PC-9 (cell line): ENCODE results near the gene RGS3. TPM values are rescaled to one million over a fixed set of nuclear protein-coding genes. Genes with fewer than 3 reads are reported as not detected.

Source experiments
- BruUV-seq: library from RNA; stranded (reverse); fragments of 400-500 nt; replicated peaks from 2 replicates; lab custom pipeline; 2021; lab: Mats Ljungman, UMichigan
- CTCF ChIA-PET: fragments of 300-600 bp; sonication (Branson Sonifier 250); formaldehyde crosslinking; loops from one replicate; lab custom pipeline; 2022; ENCODE audit warnings: antibody characterized with exemption; lab: Charles Lee
- POLR2A ChIA-PET: fragments of 300-600 bp; sonication (Branson Sonifier 250); formaldehyde crosslinking; loops from one replicate; lab custom pipeline; 2022; ENCODE audit warnings: antibody characterized with exemption; ENCODE audit not compliant: unreplicated experiment; lab: Charles Lee
- DNase-seq, 2 experiments: peaks; one replicate each; pipeline versions ENCODE4 v3.0.0 to v3.0.0-alpha.2; 2015 to 2022; ENCODE audit warnings: mixed read lengths in 1 of 2
- H2AFZ ChIP-seq: fragments of 200-600 bp; sonication (generic); 2 replicates; pipeline ENCODE4 v1.8.1; 2017; ENCODE audit warnings: antibody characterized with exemption
- H3F3A ChIP-seq: fragments of 200-600 bp; sonication (generic); 2 replicates; pipeline ENCODE4 v1.8.1; 2017; ENCODE audit warnings: antibody characterized with exemption, mild to moderate bottlenecking, low read depth; ENCODE audit not compliant: insufficient read depth
- H3K27ac ChIP-seq: fragments of 200-600 bp; sonication (generic); 2 replicates; pipeline ENCODE4 v1.6.1; 2016; ENCODE audit warnings: mixed run types
- H3K27me3 ChIP-seq: fragments of 200-600 bp; sonication (generic); 2 replicates; pipeline ENCODE4 v1.6.1; 2016; ENCODE audit warnings: low read depth, mixed run types; ENCODE audit not compliant: insufficient read depth
- H3K36me3 ChIP-seq: fragments of 200-600 bp; sonication (generic); 2 replicates; pipeline ENCODE4 v1.6.1; 2016; ENCODE audit warnings: low read depth, mixed run types
- H3K4me1 ChIP-seq: fragments of 200-600 bp; sonication (generic); replicated peaks from 2 replicates; pipeline ENCODE4 v1.6.1; 2016; ENCODE audit warnings: mixed run types; ENCODE audit not compliant: insufficient read depth
- H3K4me2 ChIP-seq: fragments of 200-600 bp; sonication (generic); 2 replicates; pipeline ENCODE4 v1.6.1; 2017; ENCODE audit warnings: mixed run types
- H3K4me3 ChIP-seq: fragments of 200-600 bp; sonication (generic); 2 replicates; pipeline ENCODE4 v1.6.1; 2016; ENCODE audit warnings: mixed run types
- H3K79me2 ChIP-seq: fragments of 200-600 bp; sonication (generic); 2 replicates; pipeline ENCODE4 v1.6.1; 2017; ENCODE audit warnings: low read depth, mixed run types
- H3K9me2 ChIP-seq: fragments of 200-600 bp; sonication (generic); 2 replicates; pipeline ENCODE4 v1.8.1; 2017; ENCODE audit warnings: mild to moderate bottlenecking; ENCODE audit not compliant: insufficient read depth
- H3K9me3 ChIP-seq: fragments of 200-600 bp; sonication (generic); 2 replicates; pipeline ENCODE4 v1.8.1; 2016; ENCODE audit warnings: low read depth; ENCODE audit not compliant: insufficient read depth
- H4K20me1 ChIP-seq: fragments of 200-600 bp; sonication (generic); 2 replicates; pipeline ENCODE4 v1.8.1; 2017; ENCODE audit not compliant: insufficient read depth
- EZH2 ChIP-seq: fragments of 200-600 bp; sonication (generic); IDR thresholded peaks from 2 replicates; pipeline ENCODE4 v1.8.0; 2017; ENCODE audit warnings: antibody characterized with exemption, low read depth
- intact Hi-C: fragments of 100-400 bp; cut with micrococcal nuclease; formaldehyde crosslinking; loops from one replicate; pipeline ENCODE4 v1.10.0; 2022; ENCODE audit not compliant: unreplicated experiment
- total RNA-seq: library from RNA; stranded (reverse); gene quantifications from 2 replicates; pipeline ENCODE4 v1.2.3, GENCODE V29; 2021
- TF ChIP-seq, protein P1 (sequence below): fragments of 200-600 bp; sonication (generic); conservative IDR thresholded peaks from 2 replicates; pipeline ENCODE4 v1.6.1; 2017; ENCODE audit warnings: mixed run types, antibody characterized with exemption, mild to moderate bottlenecking, moderate library complexity

The RGS3 gene
- total RNA-seq, 1 experiment from 2014 or later, result 75.8 TPM

DNA sequence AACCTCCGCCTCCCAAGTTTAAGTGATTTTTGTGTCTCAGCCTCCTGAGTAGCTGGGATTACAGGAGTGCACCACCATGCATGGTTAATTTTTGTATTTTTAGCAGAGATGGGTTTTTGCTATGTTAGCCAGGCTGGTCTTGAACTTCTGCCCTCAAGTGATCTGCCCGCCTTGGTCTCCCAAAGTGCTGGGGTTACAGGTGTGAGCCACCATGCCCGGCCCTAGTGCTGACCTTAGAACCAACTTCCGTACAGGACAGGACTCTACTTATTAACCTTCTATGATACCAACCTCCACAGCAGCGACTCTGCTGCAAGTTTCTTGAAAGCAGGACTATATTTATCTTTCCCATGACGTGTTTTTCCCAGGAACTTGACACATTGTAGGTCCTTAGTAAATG lies 176.9 kb downstream of the RGS3 start:
- Histone ChIP-seq H4K20me1 (no peaks in the 10 kb centered on the region), H3F3A (no peaks in the 10 kb centered on the region), H3K27ac (no peak overlapping the region), H3K4me1 (no peaks in the 10 kb centered on the region), H2AFZ (no peak overlapping the region), H3K36me3 (no peaks in the 10 kb centered on the region), H3K79me2 (no peaks in the 10 kb centered on the region), H3K9me3 (no peaks in the 10 kb centered on the region), H3K4me3 (no peak overlapping the region), H3K9me2 (no peaks in the 10 kb centered on the region), H3K27me3 (no peaks in the 10 kb centered on the region), H3K4me2 (no peak overlapping the region)
- DNase-seq, result no peak
- intact Hi-C loops, result no loop called here
- ChIA-PET POLR2A (interaction anchor here (0.6 kb wide), 1 partner anchor 14 kb away, joined by 4 read pairs; no protein-coding TSS in a partner anchor), CTCF (no interaction called here)
- no peak for TF ChIP-seq EZH2
- TF ChIP-seq, protein P1, sequence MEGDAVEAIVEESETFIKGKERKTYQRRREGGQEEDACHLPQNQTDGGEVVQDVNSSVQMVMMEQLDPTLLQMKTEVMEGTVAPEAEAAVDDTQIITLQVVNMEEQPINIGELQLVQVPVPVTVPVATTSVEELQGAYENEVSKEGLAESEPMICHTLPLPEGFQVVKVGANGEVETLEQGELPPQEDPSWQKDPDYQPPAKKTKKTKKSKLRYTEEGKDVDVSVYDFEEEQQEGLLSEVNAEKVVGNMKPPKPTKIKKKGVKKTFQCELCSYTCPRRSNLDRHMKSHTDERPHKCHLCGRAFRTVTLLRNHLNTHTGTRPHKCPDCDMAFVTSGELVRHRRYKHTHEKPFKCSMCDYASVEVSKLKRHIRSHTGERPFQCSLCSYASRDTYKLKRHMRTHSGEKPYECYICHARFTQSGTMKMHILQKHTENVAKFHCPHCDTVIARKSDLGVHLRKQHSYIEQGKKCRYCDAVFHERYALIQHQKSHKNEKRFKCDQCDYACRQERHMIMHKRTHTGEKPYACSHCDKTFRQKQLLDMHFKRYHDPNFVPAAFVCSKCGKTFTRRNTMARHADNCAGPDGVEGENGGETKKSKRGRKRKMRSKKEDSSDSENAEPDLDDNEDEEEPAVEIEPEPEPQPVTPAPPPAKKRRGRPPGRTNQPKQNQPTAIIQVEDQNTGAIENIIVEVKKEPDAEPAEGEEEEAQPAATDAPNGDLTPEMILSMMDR, result no peak
- no TSS peak for BruUV-seq

DNA sequence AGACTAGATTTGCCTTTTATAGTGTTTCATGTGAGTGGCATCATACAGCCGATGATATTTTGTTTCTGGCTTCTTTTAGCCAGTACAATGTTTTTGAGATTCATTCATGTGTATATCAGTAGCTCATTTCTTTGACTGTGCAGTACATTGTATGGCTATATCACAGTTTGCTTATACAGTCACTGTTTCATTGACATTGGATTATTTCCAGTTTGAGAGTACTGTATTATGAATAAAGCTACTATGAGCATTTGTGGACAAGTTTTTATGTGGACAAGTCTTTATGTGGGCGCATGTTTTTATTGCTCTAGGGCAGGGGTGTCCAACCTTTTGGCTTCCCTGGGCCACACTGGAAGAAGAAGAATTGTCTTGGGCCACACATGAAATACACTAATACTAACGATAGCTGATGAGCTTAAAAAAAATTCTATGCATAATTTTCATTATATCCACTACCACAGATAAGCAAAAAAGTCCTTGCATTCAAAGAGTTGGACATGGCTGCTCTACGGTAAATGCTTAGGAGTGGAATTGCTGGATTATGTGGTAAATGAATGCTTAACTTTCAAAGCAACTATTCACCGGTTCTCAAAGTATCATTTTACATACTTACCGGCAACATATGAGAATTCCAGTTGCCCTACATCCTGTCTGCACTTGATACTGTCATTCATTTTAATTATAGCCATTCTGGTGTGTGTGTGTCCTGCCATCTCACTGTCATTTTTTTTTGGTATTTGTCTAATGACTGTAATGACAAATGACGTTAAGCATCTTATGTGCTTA lies 177.8 kb downstream of the RGS3 start:
- no peak overlapping the region for H3K4me2 ChIP-seq
- DNase-seq, result no peak
- no peak overlapping the region for H3K27ac ChIP-seq
- TF ChIP-seq, protein P1, result no peak
- TF ChIP-seq EZH2, result no peak
- H3K4me1 ChIP-seq, result no peaks in the 10 kb centered on the region
- no peaks in the 10 kb centered on the region for H4K20me1 ChIP-seq
- H3K79me2 ChIP-seq, result no peaks in the 10 kb centered on the region
- CTCF ChIA-PET, result no interaction called here
- H2AFZ ChIP-seq, result no peak overlapping the region
- POLR2A ChIA-PET, result interaction anchor here (0.6 kb wide), 1 partner anchor 15 kb away, joined by 4 read pairs; no protein-coding TSS in a partner anchor
- H3K36me3 ChIP-seq, result no peaks in the 10 kb centered on the region
- no peaks in the 10 kb centered on the region for H3K9me3 ChIP-seq
- intact Hi-C loops, result no loop called here
- H3F3A ChIP-seq, result no peaks in the 10 kb centered on the region
- H3K4me3 ChIP-seq, result no peak overlapping the region
- BruUV-seq, result no TSS peak
- no peaks in the 10 kb centered on the region for H3K27me3 ChIP-seq
- H3K9me2 ChIP-seq, result no peaks in the 10 kb centered on the region

GRCh38 chr9:113644321-113644720 lies 180.8 kb downstream of the RGS3 start:
- H3K36me3 ChIP-seq, result no peaks in the 10 kb centered on the region
- no peak for DNase-seq
- H3K4me3 ChIP-seq, result no peak overlapping the region
- H4K20me1 ChIP-seq, result no peaks in the 10 kb centered on the region
- no peak overlapping the region for H3K27ac ChIP-seq
- no peaks in the 10 kb centered on the region for H3K9me2 ChIP-seq
- intact Hi-C loops, result no loop called here
- no peaks in the 10 kb centered on the region for H3K27me3 ChIP-seq
- no peak for TF ChIP-seq EZH2
- TF ChIP-seq, protein P1, result no peak
- no peaks in the 10 kb centered on the region for H3F3A ChIP-seq
- H2AFZ ChIP-seq, result no peak overlapping the region
- no peaks in the 10 kb centered on the region for H3K4me1 ChIP-seq
- H3K79me2 ChIP-seq, result no peaks in the 10 kb centered on the region
- CTCF ChIA-PET, result interaction anchor here (1.2 kb wide), 1 partner anchor 11 kb away, joined by 4 read pairs; no protein-coding TSS in a partner anchor
- no TSS peak for BruUV-seq
- POLR2A ChIA-PET, result interaction anchor here (0.6 kb wide), 1 partner anchor 65 kb away, joined by 3 read pairs; no protein-coding TSS in a partner anchor
- H3K4me2 ChIP-seq, result no peak overlapping the region
- H3K9me3 ChIP-seq, result no peaks in the 10 kb centered on the region
